ENCODE data around the gene ASB2. TPM values are rescaled to one million over a fixed set of nuclear protein-coding genes. Genes with fewer than 3 reads are reported as not detected.

Gene ASB2
- total RNA-seq, 1 experiment from 2014 or later: 0.35 TPM

- no peak for TF ChIP-seq CTCF (conservative IDR thresholded peaks at IDR 0.05)
- H3K14ac ChIP-seq (ENCODE audit: insufficient read depth, low read length): no peak overlapping the region
- H3K27me3 ChIP-seq (ENCODE audit: insufficient read depth, low read length): no peaks in the 10 kb centered on the region
Measured at GRCh38 chr14:93993382-93993781, 17.0 kb upstream of the ASB2 start.

More at GRCh38 chr14:93993382-93993781, 17.0 kb upstream of the ASB2 start:
- Histone ChIP-seq H2AFZ (ENCODE audit: low read length) (no peak overlapping the region), H2BK12ac (ENCODE audit: insufficient read length, low read depth, low read length) (no peak overlapping the region), H3K4me1 (ENCODE audit: insufficient read depth, low read length) (no peaks in the 10 kb centered on the region), H3K79me1 (ENCODE audit: insufficient read depth, low read depth, low read length, poor library complexity, severe bottlenecking) (no peaks in the 10 kb centered on the region), H3K9ac (ENCODE audit: extremely low read depth, insufficient read length, low read length) (no peak overlapping the region), H2BK5ac (ENCODE audit: insufficient read length, low read length) (no peak overlapping the region), H4K20me1 (ENCODE audit: control insufficient read depth, insufficient read depth, insufficient read length) (no peaks in the 10 kb centered on the region), H2BK15ac (ENCODE audit: low read depth, low read length) (no peak overlapping the region), H3T11ph (ENCODE audit: low read length) (no peak overlapping the region), H2BK20ac (ENCODE audit: low read depth, low read length, poor library complexity, severe bottlenecking) (no peak overlapping the region), H4K5ac (ENCODE audit: insufficient read length, low read depth, low read length) (no peak overlapping the region), H4K91ac (ENCODE audit: insufficient read length, low read depth, low read length) (no peak overlapping the region), H3K27ac (ENCODE audit: insufficient read length, low read depth, low read length) (no peak overlapping the region), H2BK120ac (ENCODE audit: low read depth, low read length, poor library complexity, severe bottlenecking) (no peak overlapping the region), H3K23me2 (ENCODE audit: insufficient read length, low read depth, low read length, poor library complexity, severe bottlenecking) (no peaks in the 10 kb centered on the region), H3K4me2 (ENCODE audit: insufficient read depth, insufficient read length, low read length) (no peak overlapping the region), H3K9me3 (ENCODE audit: control insufficient read depth, low read depth, low read length) (no peaks in the 10 kb centered on the region), H3K4ac (ENCODE audit: low read depth, low read length) (no peak overlapping the region), H4K8ac (replicated peaks; ENCODE audit: insufficient read length, low read depth, low read length) (no peak overlapping the region), H3K79me2 (ENCODE audit: insufficient read depth, low read length) (no peaks in the 10 kb centered on the region), H3K23ac (ENCODE audit: insufficient read length, low read depth, low read length) (no peak overlapping the region), H3K18ac (ENCODE audit: insufficient read length, low read depth, low read length) (no peak overlapping the region), H2AK5ac (ENCODE audit: insufficient read length, low read length) (no peak overlapping the region), H3K56ac (ENCODE audit: insufficient read length, low read depth, low read length) (no peak overlapping the region)
- Mint-ChIP-seq H3K4me3 (no peak overlapping the region), H3K27ac (no peak overlapping the region), H3K9me3 (no peaks in the 10 kb centered on the region; a peak in 1 of 5 replicates), H3K27me3 (ENCODE audit: low read depth) (peaks cover 10% of the 10 kb centered on the region), H3K36me3 (ENCODE audit: insufficient read depth in 1 of 3, low read depth in 3 of 3) (no peaks in the 10 kb centered on the region; a peak in 1 of 7 replicates), H3K4me1 (peaks cover 4 to 36% of the 10 kb centered on the region in 2 experiments; a peak in 3 of 4 replicates)
- WGBS (ENCODE audit: extremely low coverage, insufficient read length, low lambda C conversion rate): no CpG with 5 or more reads among the region's 6 CpGs
- no peak for DNase-seq
